ENCODE data around the gene LMO1. TPM values are rescaled to one million over a fixed set of nuclear protein-coding genes. Genes with fewer than 3 reads are reported as not detected.

The LMO1 gene
- total and polyA plus RNA-seq, 2 of the 8 experiments (the other 6 are each of a cell fraction or from before 2014, with no cell fraction given) = 0.17 TPM; not detected in 1

DNA sequence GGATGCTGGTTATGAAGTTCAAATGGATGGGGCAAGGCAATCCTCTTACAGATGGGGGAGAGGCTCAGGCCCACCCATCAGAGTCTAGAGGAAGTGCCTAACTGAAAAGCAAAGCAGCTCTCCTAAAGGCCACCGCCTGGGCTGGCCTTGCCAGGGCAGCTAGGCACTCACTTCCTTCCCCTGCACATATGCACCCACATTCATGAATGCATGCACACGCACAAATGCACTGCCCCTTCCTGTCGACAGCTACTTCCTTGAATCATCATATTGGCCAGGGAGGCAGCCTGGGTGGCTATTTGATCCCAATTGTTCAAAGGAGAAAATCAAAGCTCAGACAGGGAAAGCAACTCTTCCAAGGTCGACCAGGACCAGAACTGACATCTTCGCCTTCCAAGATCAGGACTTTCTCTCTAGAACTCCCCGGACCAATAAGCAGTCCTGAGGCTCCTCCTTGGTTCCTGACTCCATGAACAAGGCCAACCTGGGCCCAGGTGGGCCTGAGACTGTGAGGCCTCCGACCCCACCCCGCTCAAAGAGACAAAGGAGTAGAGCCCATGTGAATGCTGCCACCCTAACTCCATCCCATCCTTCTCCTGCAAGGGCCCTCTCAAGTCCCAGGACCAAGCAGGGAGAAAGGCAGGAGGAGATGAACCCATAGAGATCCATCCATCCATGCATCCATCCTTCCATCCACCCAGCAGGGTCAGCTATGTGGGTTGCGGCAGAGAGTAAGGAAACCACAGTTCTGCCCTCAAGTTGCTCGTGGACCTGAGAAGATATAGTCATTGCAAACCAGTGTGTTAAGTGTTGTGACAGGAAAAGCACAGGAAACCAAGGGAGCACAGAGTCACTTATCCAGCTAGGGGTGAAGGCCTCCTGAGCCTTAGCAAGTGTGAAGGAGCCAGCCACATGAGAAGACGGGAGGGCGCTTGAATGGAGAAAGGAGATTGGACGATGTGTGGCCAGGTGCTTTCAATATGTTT is 35.4 kb upstream of the LMO1 start (continued):
- TF ChIP-seq, protein P1, sequence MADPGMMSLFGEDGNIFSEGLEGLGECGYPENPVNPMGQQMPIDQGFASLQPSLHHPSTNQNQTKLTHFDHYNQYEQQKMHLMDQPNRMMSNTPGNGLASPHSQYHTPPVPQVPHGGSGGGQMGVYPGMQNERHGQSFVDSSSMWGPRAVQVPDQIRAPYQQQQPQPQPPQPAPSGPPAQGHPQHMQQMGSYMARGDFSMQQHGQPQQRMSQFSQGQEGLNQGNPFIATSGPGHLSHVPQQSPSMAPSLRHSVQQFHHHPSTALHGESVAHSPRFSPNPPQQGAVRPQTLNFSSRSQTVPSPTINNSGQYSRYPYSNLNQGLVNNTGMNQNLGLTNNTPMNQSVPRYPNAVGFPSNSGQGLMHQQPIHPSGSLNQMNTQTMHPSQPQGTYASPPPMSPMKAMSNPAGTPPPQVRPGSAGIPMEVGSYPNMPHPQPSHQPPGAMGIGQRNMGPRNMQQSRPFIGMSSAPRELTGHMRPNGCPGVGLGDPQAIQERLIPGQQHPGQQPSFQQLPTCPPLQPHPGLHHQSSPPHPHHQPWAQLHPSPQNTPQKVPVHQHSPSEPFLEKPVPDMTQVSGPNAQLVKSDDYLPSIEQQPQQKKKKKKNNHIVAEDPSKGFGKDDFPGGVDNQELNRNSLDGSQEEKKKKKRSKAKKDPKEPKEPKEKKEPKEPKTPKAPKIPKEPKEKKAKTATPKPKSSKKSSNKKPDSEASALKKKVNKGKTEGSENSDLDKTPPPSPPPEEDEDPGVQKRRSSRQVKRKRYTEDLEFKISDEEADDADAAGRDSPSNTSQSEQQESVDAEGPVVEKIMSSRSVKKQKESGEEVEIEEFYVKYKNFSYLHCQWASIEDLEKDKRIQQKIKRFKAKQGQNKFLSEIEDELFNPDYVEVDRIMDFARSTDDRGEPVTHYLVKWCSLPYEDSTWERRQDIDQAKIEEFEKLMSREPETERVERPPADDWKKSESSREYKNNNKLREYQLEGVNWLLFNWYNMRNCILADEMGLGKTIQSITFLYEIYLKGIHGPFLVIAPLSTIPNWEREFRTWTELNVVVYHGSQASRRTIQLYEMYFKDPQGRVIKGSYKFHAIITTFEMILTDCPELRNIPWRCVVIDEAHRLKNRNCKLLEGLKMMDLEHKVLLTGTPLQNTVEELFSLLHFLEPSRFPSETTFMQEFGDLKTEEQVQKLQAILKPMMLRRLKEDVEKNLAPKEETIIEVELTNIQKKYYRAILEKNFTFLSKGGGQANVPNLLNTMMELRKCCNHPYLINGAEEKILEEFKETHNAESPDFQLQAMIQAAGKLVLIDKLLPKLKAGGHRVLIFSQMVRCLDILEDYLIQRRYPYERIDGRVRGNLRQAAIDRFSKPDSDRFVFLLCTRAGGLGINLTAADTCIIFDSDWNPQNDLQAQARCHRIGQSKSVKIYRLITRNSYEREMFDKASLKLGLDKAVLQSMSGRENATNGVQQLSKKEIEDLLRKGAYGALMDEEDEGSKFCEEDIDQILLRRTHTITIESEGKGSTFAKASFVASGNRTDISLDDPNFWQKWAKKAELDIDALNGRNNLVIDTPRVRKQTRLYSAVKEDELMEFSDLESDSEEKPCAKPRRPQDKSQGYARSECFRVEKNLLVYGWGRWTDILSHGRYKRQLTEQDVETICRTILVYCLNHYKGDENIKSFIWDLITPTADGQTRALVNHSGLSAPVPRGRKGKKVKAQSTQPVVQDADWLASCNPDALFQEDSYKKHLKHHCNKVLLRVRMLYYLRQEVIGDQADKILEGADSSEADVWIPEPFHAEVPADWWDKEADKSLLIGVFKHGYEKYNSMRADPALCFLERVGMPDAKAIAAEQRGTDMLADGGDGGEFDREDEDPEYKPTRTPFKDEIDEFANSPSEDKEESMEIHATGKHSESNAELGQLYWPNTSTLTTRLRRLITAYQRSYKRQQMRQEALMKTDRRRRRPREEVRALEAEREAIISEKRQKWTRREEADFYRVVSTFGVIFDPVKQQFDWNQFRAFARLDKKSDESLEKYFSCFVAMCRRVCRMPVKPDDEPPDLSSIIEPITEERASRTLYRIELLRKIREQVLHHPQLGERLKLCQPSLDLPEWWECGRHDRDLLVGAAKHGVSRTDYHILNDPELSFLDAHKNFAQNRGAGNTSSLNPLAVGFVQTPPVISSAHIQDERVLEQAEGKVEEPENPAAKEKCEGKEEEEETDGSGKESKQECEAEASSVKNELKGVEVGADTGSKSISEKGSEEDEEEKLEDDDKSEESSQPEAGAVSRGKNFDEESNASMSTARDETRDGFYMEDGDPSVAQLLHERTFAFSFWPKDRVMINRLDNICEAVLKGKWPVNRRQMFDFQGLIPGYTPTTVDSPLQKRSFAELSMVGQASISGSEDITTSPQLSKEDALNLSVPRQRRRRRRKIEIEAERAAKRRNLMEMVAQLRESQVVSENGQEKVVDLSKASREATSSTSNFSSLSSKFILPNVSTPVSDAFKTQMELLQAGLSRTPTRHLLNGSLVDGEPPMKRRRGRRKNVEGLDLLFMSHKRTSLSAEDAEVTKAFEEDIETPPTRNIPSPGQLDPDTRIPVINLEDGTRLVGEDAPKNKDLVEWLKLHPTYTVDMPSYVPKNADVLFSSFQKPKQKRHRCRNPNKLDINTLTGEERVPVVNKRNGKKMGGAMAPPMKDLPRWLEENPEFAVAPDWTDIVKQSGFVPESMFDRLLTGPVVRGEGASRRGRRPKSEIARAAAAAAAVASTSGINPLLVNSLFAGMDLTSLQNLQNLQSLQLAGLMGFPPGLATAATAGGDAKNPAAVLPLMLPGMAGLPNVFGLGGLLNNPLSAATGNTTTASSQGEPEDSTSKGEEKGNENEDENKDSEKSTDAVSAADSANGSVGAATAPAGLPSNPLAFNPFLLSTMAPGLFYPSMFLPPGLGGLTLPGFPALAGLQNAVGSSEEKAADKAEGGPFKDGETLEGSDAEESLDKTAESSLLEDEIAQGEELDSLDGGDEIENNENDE (IDR thresholded peaks at IDR 0.05; ENCODE audit: insufficient replicate concordance, low read length) = no peak
- TF ChIP-seq SP2 (IDR thresholded peaks at IDR 0.05; ENCODE audit: low read length) (no peak), EGR1 (IDR thresholded peaks at IDR 0.05; ENCODE audit: borderline replicate concordance, low read depth, low read length) (no peak), JUND (IDR thresholded peaks at IDR 0.05; ENCODE audit: low read length) (no peak), CEBPB (IDR thresholded peaks at IDR 0.05; ENCODE audit: low read depth, low read length) (no peak), RFX5 (IDR thresholded peaks at IDR 0.05; ENCODE audit: borderline replicate concordance, low read depth, low read length) (no peak)
